ENCODE results near the gene UPB1.

Gene UPB1

GRCh38 chr22:24453853-24454252, 41.3 kb upstream of the UPB1 start:
- Histone ChIP-seq H3K36me3 (no peaks in the 10 kb centered on the region), H3K9me3 (ENCODE audit: severe bottlenecking) (no peaks in the 10 kb centered on the region), H3K4me3 (ENCODE audit: low read depth, low read length) (no peak overlapping the region), H3K27me3 (ENCODE audit: insufficient read depth, low read depth, severe bottlenecking) (no peaks in the 10 kb centered on the region), H3K27ac (no peak overlapping the region)
- DNase-seq, result no peak
- TF ChIP-seq CTCF (IDR thresholded peaks at IDR 0.05; ENCODE audit: low read depth, low read length), result no peak

GRCh38 chr22:24455039-24455438, 40.1 kb upstream of the UPB1 start:
- Histone ChIP-seq H3K27me3 (ENCODE audit: insufficient read depth, low read depth, severe bottlenecking) (no peaks in the 10 kb centered on the region), H3K36me3 (no peaks in the 10 kb centered on the region), H3K27ac (no peak overlapping the region), H3K4me3 (ENCODE audit: low read depth, low read length) (no peak overlapping the region), H3K9me3 (ENCODE audit: severe bottlenecking) (no peaks in the 10 kb centered on the region)
- no peak for TF ChIP-seq CTCF (IDR thresholded peaks at IDR 0.05; ENCODE audit: low read depth, low read length)
- no peak for DNase-seq

GRCh38 chr22:24455751-24456426, 39.2 kb upstream of the UPB1 start:
- Histone ChIP-seq H3K9me3 (ENCODE audit: severe bottlenecking) (no peaks in the 10 kb centered on the region), H3K36me3 (no peaks in the 10 kb centered on the region), H3K4me3 (ENCODE audit: low read depth, low read length) (no peak overlapping the region), H3K27ac (no peak overlapping the region), H3K27me3 (ENCODE audit: insufficient read depth, low read depth, severe bottlenecking) (no peaks in the 10 kb centered on the region)
- no peak for TF ChIP-seq CTCF (IDR thresholded peaks at IDR 0.05; ENCODE audit: low read depth, low read length)
- no peak for DNase-seq

GRCh38 chr22:24457894-24458420, 37.2 kb upstream of the UPB1 start:
- Histone ChIP-seq H3K27ac (no peak overlapping the region), H3K4me3 (ENCODE audit: low read depth, low read length) (no peak overlapping the region), H3K9me3 (ENCODE audit: severe bottlenecking) (no peaks in the 10 kb centered on the region), H3K36me3 (no peaks in the 10 kb centered on the region), H3K27me3 (ENCODE audit: insufficient read depth, low read depth, severe bottlenecking) (no peaks in the 10 kb centered on the region)
- no peak for TF ChIP-seq CTCF (IDR thresholded peaks at IDR 0.05; ENCODE audit: low read depth, low read length)
- DNase-seq, result no peak

GRCh38 chr22:24459911-24460310, 35.2 kb upstream of the UPB1 start:
- TF ChIP-seq CTCF (IDR thresholded peaks at IDR 0.05; ENCODE audit: low read depth, low read length), result no peak
- Histone ChIP-seq H3K36me3 (no peaks in the 10 kb centered on the region), H3K4me3 (ENCODE audit: low read depth, low read length) (no peak overlapping the region), H3K9me3 (ENCODE audit: severe bottlenecking) (no peaks in the 10 kb centered on the region), H3K27me3 (ENCODE audit: insufficient read depth, low read depth, severe bottlenecking) (no peaks in the 10 kb centered on the region), H3K27ac (no peak overlapping the region)
- DNase-seq, result no peak

Measured in WERI-Rb-1 (cell line).